ENCODE results near the gene IL1RAP.

GRCh38 chr3:190607021-190607420, 93.1 kb downstream of the IL1RAP start:
- no peak for TF ChIP-seq CTCF (IDR thresholded peaks at IDR 0.05; ENCODE audit: poor library complexity)
- no peak for TF ChIP-seq EZH2 (IDR thresholded peaks at IDR 0.05; ENCODE audit: borderline replicate concordance)

Measured in hepatocyte (in vitro differentiated cells).